NT2/D1 (cell line): Measurements from ENCODE around the gene OR8H3.

Source experiments
- DNase-seq: peaks from one replicate; pipeline ENCODE4 v3.0.0-alpha.2; 2011; ENCODE audit warnings: low read depth, low spot score
- H3K27me3 ChIP-seq: 2 replicates; pipeline ENCODE4 v1.6.0; 2011; ENCODE audit warnings: mild to moderate bottlenecking; ENCODE audit not compliant: insufficient read length, insufficient read depth
- H3K36me3 ChIP-seq: 2 replicates; pipeline ENCODE4 v1.6.1; 2011; ENCODE audit warnings: mild to moderate bottlenecking, low read length, mixed read lengths; ENCODE audit not compliant: insufficient read depth, insufficient read length
- H3K4me1 ChIP-seq: 2 replicates; pipeline ENCODE4 v1.5.1; 2011; ENCODE audit not compliant: insufficient read depth, insufficient read length
- H3K4me3 ChIP-seq: 2 replicates; pipeline ENCODE4 v1.5.1; 2011; ENCODE audit warnings: low read depth; ENCODE audit not compliant: insufficient read length
- H3K9ac ChIP-seq: 2 replicates; pipeline ENCODE4 v1.6.0; 2011; ENCODE audit warnings: low read depth; ENCODE audit not compliant: insufficient read length
- H3K9me3 ChIP-seq: 2 replicates; pipeline ENCODE4 v1.5.1; 2011; ENCODE audit warnings: mild to moderate bottlenecking, low read length; ENCODE audit not compliant: insufficient read depth
- SUZ12 ChIP-seq: IDR thresholded peaks from 2 replicates; pipeline ENCODE4 v1.6.1; 2011; ENCODE audit not compliant: insufficient read length, insufficient read depth; ENCODE audit errors: extremely low read depth
- YY1 ChIP-seq: IDR thresholded peaks from 2 replicates; pipeline ENCODE4 v1.6.1; 2011; ENCODE audit not compliant: insufficient read length, insufficient read depth
- ZNF274 ChIP-seq: IDR thresholded peaks from 2 replicates; pipeline ENCODE4 v1.6.1; 2011; ENCODE audit warnings: mild to moderate bottlenecking, low read depth, low read length

Gene OR8H3

GRCh38 chr11:56152333-56152732 lies 30.2 kb downstream of the OR8H3 start:
- no peak overlapping the region for H3K4me3 ChIP-seq
- TF ChIP-seq SUZ12 (no peak), YY1 (no peak), ZNF274 (no peak)
- DNase-seq, result no peak
- no peak overlapping the region for H3K9ac ChIP-seq
- peaks cover 14% of the 10 kb centered on the region for H3K9me3 ChIP-seq
- H3K27me3 ChIP-seq, result no peaks in the 10 kb centered on the region
- H3K4me1 ChIP-seq, result no peaks in the 10 kb centered on the region
- H3K36me3 ChIP-seq, result no peaks in the 10 kb centered on the region

GRCh38 chr11:56160217-56160616 lies 38.0 kb downstream of the OR8H3 start, which contains the start of gene OR8K5:
TSS of gene OR8K5 (minus strand) at chr11:56160317. CDS start at chr11:56160317, 0 bp downstream.
- Histone ChIP-seq H3K27me3 (no peaks in the 10 kb centered on the region), H3K4me1 (no peaks in the 10 kb centered on the region), H3K4me3 (no peak within 1 kb of the TSS), H3K36me3 (no peaks in the 10 kb centered on the region), H3K9ac (no peak within 1 kb of the TSS), H3K9me3 (no peaks in the 10 kb centered on the region)
- no peak for TF ChIP-seq SUZ12
- no peak for TF ChIP-seq ZNF274
- no peak for TF ChIP-seq YY1
- no peak for DNase-seq

GRCh38 chr11:56163804-56164203 lies 41.6 kb downstream of the OR8H3 start:
- no peak for TF ChIP-seq YY1
- TF ChIP-seq SUZ12, result no peak
- no peak for TF ChIP-seq ZNF274
- H3K4me3 ChIP-seq, result no peak overlapping the region

GRCh38 chr11:56172256-56172830 lies 50.2 kb downstream of the OR8H3 start:
- no peak overlapping the region for H3K4me3 ChIP-seq
- no peaks in the 10 kb centered on the region for H3K27me3 ChIP-seq
- no peak for DNase-seq
- no peaks in the 10 kb centered on the region for H3K36me3 ChIP-seq
- TF ChIP-seq ZNF274, result no peak
- H3K9ac ChIP-seq, result no peak overlapping the region
- no peaks in the 10 kb centered on the region for H3K4me1 ChIP-seq
- H3K9me3 ChIP-seq, result no peaks in the 10 kb centered on the region

More at GRCh38 chr11:56163804-56164203, 41.6 kb downstream of the OR8H3 start:
- Histone ChIP-seq H3K36me3 (no peaks in the 10 kb centered on the region), H3K27me3 (no peaks in the 10 kb centered on the region), H3K9ac (no peak overlapping the region), H3K9me3 (no peaks in the 10 kb centered on the region), H3K4me1 (no peaks in the 10 kb centered on the region)
- DNase-seq, result no peak
